GM12878 (cell line): ENCODE results near the gene RPL10A. TPM values are rescaled to one million over a fixed set of nuclear protein-coding genes. Genes with fewer than 3 reads are reported as not detected.

Experiments used
- ATAC-seq: fragments of 200-7000 bp; cut with Tn5 transposase; 3 replicates; pipeline ENCODE4 v1.9.1; 2020; ENCODE audit warnings: mild to moderate bottlenecking, moderate library complexity
- BruUV-seq: library from RNA; stranded (reverse); fragments of 400-500 nt; replicated peaks from 2 replicates; lab custom pipeline; 2021; lab: Mats Ljungman, UMichigan
- CTCF ChIA-PET: fragments of 300-600 bp; sonication (Branson Sonifier 250); formaldehyde crosslinking; extraction: SDS; loops from one replicate; lab custom pipeline; 2021; ENCODE audit warnings: inconsistent platforms; lab: Yijun Ruan, JAX
- POLR2A ChIA-PET: fragments of 350-600 bp; formaldehyde crosslinking; extraction: SDS; loops from one replicate; lab custom pipeline; 2021; ENCODE audit warnings: inconsistent platforms; lab: Charles Lee
- RAD21 ChIA-PET: fragments of 300-600 bp; sonication (Branson Sonifier 250); formaldehyde crosslinking; loops from one replicate; lab custom pipeline; 2023; ENCODE audit warnings: antibody characterized with exemption; ENCODE audit not compliant: unreplicated experiment; lab: Charles Lee
- SMC1A ChIA-PET: fragments of 300-600 bp; sonication (Branson Sonifier 250); formaldehyde crosslinking; loops from one replicate; lab custom pipeline; 2023; ENCODE audit not compliant: unreplicated experiment, uncharacterized antibody; lab: Charles Lee
- DNase-seq: peaks from one replicate; pipeline ENCODE4 v3.0.0-alpha.2; 2011; ENCODE audit warnings: low read depth, low spot score
- FAIRE-seq: peaks from 3 replicates; lab custom pipeline; 2011; peaks lifted over from hg19 to GRCh38; lab: Jason Lieb, UNC
- H2AFZ ChIP-seq: 2 replicates; pipeline ENCODE4 v1.6.0; 2011; ENCODE audit warnings: low read depth, low read length, control low read depth; ENCODE audit not compliant: control insufficient read depth
- H3K27ac ChIP-seq: 2 replicates; pipeline ENCODE4 v1.5.1; 2011; ENCODE audit warnings: control low read depth; ENCODE audit not compliant: control insufficient read depth, insufficient read depth
- H3K27me3 ChIP-seq, 2 experiments: replicated peaks in 1 of 2; 2 replicates each; pipeline versions ENCODE4 v1.6.0 to v1.6.1; 2011; ENCODE audit warnings: low read length in 1 of 2; ENCODE audit not compliant: control insufficient read depth in 2 of 2, insufficient read depth in 2 of 2
- H3K36me3 ChIP-seq, 2 experiments: 2 replicates each; pipeline ENCODE4 v1.5.1; 2011; ENCODE audit warnings: low read length in 1 of 2; ENCODE audit not compliant: control insufficient read depth in 2 of 2, insufficient read depth in 2 of 2
- H3K4me1 ChIP-seq: 2 replicates; pipeline ENCODE4 v1.6.1; 2011; ENCODE audit warnings: mild to moderate bottlenecking, low read length, moderate library complexity, mixed read lengths; ENCODE audit not compliant: control insufficient read depth, insufficient read depth
- H3K4me2 ChIP-seq: 2 replicates; pipeline ENCODE4 v1.6.0; 2011; ENCODE audit warnings: control low read depth; ENCODE audit not compliant: control insufficient read depth, insufficient read depth
- H3K4me3 ChIP-seq: fragments of 200-600 bp; sonication (generic); 2 replicates; pipeline ENCODE4 v1.5.1; 2016
- H3K79me2 ChIP-seq: 2 replicates; pipeline ENCODE4 v1.6.0; 2011; ENCODE audit warnings: low read length; ENCODE audit not compliant: control insufficient read depth, insufficient read depth
- H3K9ac ChIP-seq: 2 replicates; pipeline ENCODE4 v1.8.0; 2011; ENCODE audit warnings: low read length, control low read depth, mixed read lengths; ENCODE audit not compliant: control insufficient read depth, insufficient read depth
- H3K9me3 ChIP-seq: replicated peaks from 3 replicates; pipeline ENCODE4 v1.5.1; 2011; ENCODE audit warnings: mild to moderate bottlenecking, low read length; ENCODE audit not compliant: control insufficient read depth, insufficient read depth
- H4K20me1 ChIP-seq: 2 replicates; pipeline ENCODE4 v1.6.0; 2011; ENCODE audit not compliant: control insufficient read depth, insufficient read depth
- ASH2L ChIP-seq: fragments of 300-600, 200-600 bp; sonication (generic); IDR thresholded peaks from 2 replicates; pipeline ENCODE4 v1.6.1; 2017; ENCODE audit warnings: low read depth, mild to moderate bottlenecking, borderline replicate concordance
- BCL11A ChIP-seq: IDR thresholded peaks from 2 replicates; pipeline ENCODE4 v1.6.1; 2011; ENCODE audit warnings: low read depth, low read length
- CHD2 ChIP-seq: IDR thresholded peaks from 2 replicates; pipeline ENCODE4 v1.6.1; 2011; ENCODE audit warnings: low read depth, low read length, improper control_type of control experiment, borderline replicate concordance
- CREM ChIP-seq: IDR thresholded peaks from 2 replicates; pipeline ENCODE4 v1.6.1; 2014; ENCODE audit warnings: antibody characterized with exemption, low read depth
- E2F8 ChIP-seq: fragments of 450-650 bp; IDR thresholded peaks from 2 replicates; pipeline ENCODE4 v1.6.1; 2018; ENCODE audit warnings: mild to moderate bottlenecking, low read depth, moderate library complexity; ENCODE audit not compliant: partially characterized antibody
- ETV6 ChIP-seq, 2 experiments: fragments of 450-650 bp in 1 of 2; IDR thresholded peaks in 1 of 2; conservative IDR thresholded peaks in 1 of 2; 2 replicates each; pipeline ENCODE4 v1.6.1; 2014; ENCODE audit warnings: antibody characterized with exemption in 1 of 2, borderline replicate concordance in 1 of 2, low read depth in 1 of 2, mild to moderate bottlenecking in 1 of 2, moderate library complexity in 1 of 2
- EZH2 ChIP-seq: IDR thresholded peaks from 2 replicates; pipeline ENCODE4 v1.6.1; 2012; ENCODE audit warnings: low read depth, mild to moderate bottlenecking, control low read depth, inconsistent platforms, low read length, borderline replicate concordance; ENCODE audit not compliant: control insufficient read depth
- GATAD2B ChIP-seq: fragments of 450-650 bp; conservative IDR thresholded peaks from 2 replicates; pipeline ENCODE4 v1.6.1; 2017; ENCODE audit warnings: low read depth, mild to moderate bottlenecking, moderate library complexity
- IKZF1 ChIP-seq: fragments of 450-650 bp; conservative IDR thresholded peaks from 2 replicates; pipeline ENCODE4 v1.6.1; 2017; ENCODE audit warnings: antibody characterized with exemption, mild to moderate bottlenecking
- MEF2A ChIP-seq: IDR thresholded peaks from 2 replicates; pipeline ENCODE4 v1.6.1; 2011; ENCODE audit warnings: low read depth, mild to moderate bottlenecking, low read length, moderate library complexity; ENCODE audit not compliant: insufficient read depth
- PAX8 ChIP-seq: fragments of 450-650 bp; IDR thresholded peaks from 2 replicates; pipeline ENCODE4 v1.6.1; 2017; ENCODE audit warnings: mild to moderate bottlenecking, moderate library complexity
- RCOR1 ChIP-seq: conservative IDR thresholded peaks from 2 replicates; pipeline ENCODE4 v1.6.1; 2012; ENCODE audit warnings: low read depth, low read length, improper control_type of control experiment
- RUNX3 ChIP-seq: IDR thresholded peaks from 2 replicates; pipeline ENCODE4 v1.6.1; 2012; ENCODE audit warnings: low read length, inconsistent platforms
- SMAD5 ChIP-seq: IDR thresholded peaks from 2 replicates; pipeline ENCODE4 v1.6.1; 2016; ENCODE audit warnings: antibody characterized with exemption, low read depth
- SREBF2 ChIP-seq: IDR thresholded peaks from 2 replicates; pipeline ENCODE4 v1.6.1; 2012; ENCODE audit warnings: mild to moderate bottlenecking, low read length
- SRF ChIP-seq, 2 experiments: IDR thresholded peaks; 2 replicates each; pipeline ENCODE4 v1.6.1; 2011; ENCODE audit warnings: low read depth in 2 of 2, low read length in 2 of 2, mild to moderate bottlenecking in 1 of 2, moderate library complexity in 1 of 2
- STAT1 ChIP-seq: fragments of 450-650 bp; conservative IDR thresholded peaks from 2 replicates; pipeline ENCODE4 v1.6.1; 2014; ENCODE audit warnings: antibody characterized with exemption, mild to moderate bottlenecking
- TARDBP ChIP-seq: IDR thresholded peaks from 2 replicates; pipeline ENCODE4 v1.6.1; 2016; ENCODE audit warnings: borderline replicate concordance
- ZBTB11 ChIP-seq: fragments of 450-650 bp; formaldehyde crosslinking; IDR thresholded peaks from 2 replicates; pipeline ENCODE4 v1.5.0; 2022; ENCODE audit warnings: mild to moderate bottlenecking, missing genetic modification characterization
- ZNF217 ChIP-seq: fragments of 450-650 bp; IDR thresholded peaks from 2 replicates; pipeline ENCODE4 v1.6.1; 2017; ENCODE audit warnings: antibody characterized with exemption, mild to moderate bottlenecking
- WGBS: methylation state at CpG from one replicate; pipeline ENCODE4 v1.1.6; 2016; ENCODE audit warnings: low lambda C conversion rate; ENCODE audit not compliant: insufficient replicate concordance, insufficient coverage; ENCODE audit errors: missing lambda C conversion rate; 5-methylcytosine and 5-hydroxymethylcytosine counted together
- in situ Hi-C: fragments of 300-500 bp; cut with MboI; formaldehyde crosslinking; loops from 9 replicates; pipeline ENCODE4 v1.14.3; 2018; ENCODE audit warnings: mixed read lengths
- intact Hi-C: fragments of 100-400 bp; cut with micrococcal nuclease; formaldehyde crosslinking; loops from one replicate; pipeline ENCODE4 v1.14.2; 2022; ENCODE audit not compliant: unreplicated experiment
- polyA plus RNA-seq, 11 experiments: library from polyadenylated mRNA; depleted of rRNA in 4 of 11; unstranded in 6 of 11; stranded (reverse) in 5 of 11; fragments of >200 nt; fragmentation: Nextera tagmentation in 4 of 11; fragmentation: Illumina TruSeq in 1 of 11; extraction: Ambion mirVana in 4 of 11; extraction: Trizol in 1 of 11; gene quantifications; 1 replicate in 1 of 11; 2 replicates in 10 of 11; pipeline versions ENCODE4 v1.2.1 to v1.2.3, GENCODE V29; 2011 to 2016; ENCODE audit warnings: inconsistent platforms in 2 of 11, missing spikeins in 2 of 11, low read depth in 1 of 11
- total RNA-seq, 4 experiments: library from RNA; depleted of rRNA in 3 of 4; stranded (reverse); fragments of >200 nt in 3 of 4; fragmentation: Illumina TruSeq in 1 of 4; extraction: Trizol in 1 of 4; gene quantifications; 2 replicates each; pipeline versions ENCODE4 v1.2.1 to v1.2.3, GENCODE V29; 2013 to 2021

The RPL10A gene
- total and polyA plus RNA-seq, 10 of the 15 experiments (the other 5 are each of a cell fraction or from before 2014, with no cell fraction given): 833 to 4,029 (median 2,795) TPM

- Histone ChIP-seq H4K20me1 (no peaks in the 10 kb centered on the region), H2AFZ (no peak overlapping the region), H3K36me3 (no peaks in the 10 kb centered on the region), H3K4me2 (no peak overlapping the region), H3K4me3 (no peak overlapping the region), H3K79me2 (no peaks in the 10 kb centered on the region), H3K9me3 (no peaks in the 10 kb centered on the region), H3K4me1 (peaks cover 2% of the 10 kb centered on the region; the same call in 1 of the 2 replicates), H3K27ac (no peak overlapping the region), H3K27me3 (peaks cover 2 to 16% of the 10 kb centered on the region in 2 experiments), H3K9ac (no peak overlapping the region)
- BruUV-seq: no TSS peak
- CTCF ChIA-PET: no interaction called here
- no peak for DNase-seq
- ATAC-seq: no peak
- intact Hi-C loops: no loop called here
- RAD21 ChIA-PET: no interaction called here
- in situ Hi-C loops: no loop called here
- WGBS: 2% methylated on average over 4 of the region's 4 CpGs
- SMC1A ChIA-PET: no interaction called here
- TF ChIP-seq ETV6 (conservative IDR thresholded peaks at IDR 0.05 in 1 of 2, IDR thresholded peaks at IDR 0.05 in 1 of 2; ENCODE audit: borderline replicate concordance in 1 of 2, low read depth in 1 of 2) (no peak), ZBTB11 (CRISPR knock-in tag) (no peak), RUNX3 (no peak), EZH2 (no peak), BCL11A (no peak), MEF2A (no peak), IKZF1 (no peak), SREBF2 (no peak), STAT1 (no peak), ZNF217 (no peak), CREM (no peak), E2F8 (no peak), SRF (IDR thresholded peaks at IDR 0.05; ENCODE audit: low read depth in 2 of 2, low read length in 2 of 2) (no peak), TARDBP (no peak), CHD2 (no peak), ASH2L (no peak), RCOR1 (no peak), SMAD5 (no peak), PAX8 (no peak), GATAD2B (no peak)
- POLR2A ChIA-PET: no interaction called here
- no peak for FAIRE-seq
Observed at GRCh38 chr6:35499372-35499771, 31.2 kb downstream of the RPL10A start.
